Neutrophil (primary cell): ENCODE data around the gene TRIM62.

Source experiments
- H3K27ac ChIP-seq: fragments of 200-600 bp; sonication (generic); 2 replicates; pipeline ENCODE4 v1.5.1; 2016; ENCODE audit warnings: mild to moderate bottlenecking, moderate library complexity
- H3K27me3 ChIP-seq: fragments of 200-600 bp; sonication (generic); 2 replicates; pipeline ENCODE4 v1.6.0; 2016; ENCODE audit warnings: mild to moderate bottlenecking
- H3K36me3 ChIP-seq: fragments of 200-600 bp; sonication (generic); 2 replicates; pipeline ENCODE4 v1.5.1; 2017
- H3K4me1 ChIP-seq, 2 experiments: fragments of 200-600 bp in 1 of 2; sonication (generic) in 1 of 2; 1 replicate in 1 of 2; 2 replicates in 1 of 2; pipeline versions ENCODE4 v1.5.1 to v1.6.1; 2013 to 2016; ENCODE audit warnings: low read depth in 1 of 2, low read length in 1 of 2, mild to moderate bottlenecking in 1 of 2, moderate library complexity in 1 of 2; ENCODE audit not compliant: control insufficient read depth in 1 of 2, insufficient read depth in 1 of 2
- H3K4me3 ChIP-seq, 2 experiments: fragments of 200-600 bp in 1 of 2; sonication (generic) in 1 of 2; 1 replicate in 1 of 2; 2 replicates in 1 of 2; pipeline ENCODE4 v1.5.1; 2013 to 2016; ENCODE audit warnings: low read depth in 1 of 2, low read length in 1 of 2, mild to moderate bottlenecking in 1 of 2, moderate library complexity in 1 of 2
- H3K9me3 ChIP-seq: fragments of 200-600 bp; sonication (generic); 2 replicates; pipeline ENCODE4 v1.5.1; 2016
- CTCF ChIP-seq: fragments of 200-600 bp; sonication (generic); IDR thresholded peaks from 2 replicates; pipeline ENCODE4 v1.5.1; 2016; ENCODE audit warnings: antibody characterized with exemption

TRIM62 gene

DNA sequence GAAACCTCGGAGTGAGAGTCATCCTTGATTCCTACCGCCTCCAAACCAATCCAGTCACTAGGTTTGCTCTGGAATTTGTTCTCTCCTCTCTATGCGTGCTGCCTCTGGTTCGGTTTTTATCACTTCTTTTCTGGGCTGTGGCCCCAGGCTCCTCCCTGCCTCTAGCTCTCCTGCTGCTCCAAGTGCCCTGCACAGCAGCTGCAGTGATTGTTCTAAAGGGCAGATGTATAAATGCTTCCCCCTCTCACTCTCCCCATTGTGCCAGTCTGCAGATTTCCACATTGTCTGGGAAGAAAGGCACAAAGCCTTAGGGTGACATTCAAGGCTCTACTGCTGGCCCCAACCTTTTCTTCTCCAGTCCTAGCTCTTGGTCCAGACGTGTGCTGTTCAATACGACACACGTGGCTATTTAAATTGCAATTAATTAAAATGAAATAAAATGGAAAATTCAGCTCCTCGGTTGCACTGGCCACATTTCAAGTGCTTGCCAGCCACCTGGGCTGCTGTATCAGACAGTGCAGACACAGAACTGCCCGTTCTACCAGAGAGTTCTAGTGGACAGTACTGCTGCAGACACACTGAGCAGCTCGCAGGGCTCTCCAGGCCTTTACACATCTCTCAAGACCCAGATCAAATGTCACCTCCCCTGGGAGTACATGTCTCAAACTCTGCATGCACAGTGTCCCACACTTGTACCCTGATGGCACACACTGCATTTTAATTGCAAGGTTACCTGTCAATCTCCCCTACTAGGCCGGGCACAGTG, 12.4 kb downstream of the TRIM62 start:
- Histone ChIP-seq H3K36me3 (no peaks in the 10 kb centered on the region), H3K27ac (no peak overlapping the region), H3K4me3 (no peak overlapping the region), H3K4me1 (no peaks in the 10 kb centered on the region), H3K27me3 (no peaks in the 10 kb centered on the region), H3K9me3 (no peaks in the 10 kb centered on the region)
- no peak for TF ChIP-seq CTCF

- Histone ChIP-seq H3K36me3 (no peaks in the 10 kb centered on the region), H3K27ac (no peak overlapping the region), H3K9me3 (no peaks in the 10 kb centered on the region), H3K4me1 (no peaks in the 10 kb centered on the region), H3K4me3 (no peak overlapping the region), H3K27me3 (no peaks in the 10 kb centered on the region)
- no peak for TF ChIP-seq CTCF
Measured at GRCh38 chr1:33168556-33169289, 13.1 kb downstream of the TRIM62 start.

GRCh38 chr1:33167650-33168447, 14.0 kb downstream of the TRIM62 start:
- Histone ChIP-seq H3K9me3 (no peaks in the 10 kb centered on the region), H3K36me3 (no peaks in the 10 kb centered on the region), H3K27me3 (no peaks in the 10 kb centered on the region), H3K27ac (no peak overlapping the region), H3K4me3 (no peak overlapping the region), H3K4me1 (no peaks in the 10 kb centered on the region)
- TF ChIP-seq CTCF: no peak

DNA sequence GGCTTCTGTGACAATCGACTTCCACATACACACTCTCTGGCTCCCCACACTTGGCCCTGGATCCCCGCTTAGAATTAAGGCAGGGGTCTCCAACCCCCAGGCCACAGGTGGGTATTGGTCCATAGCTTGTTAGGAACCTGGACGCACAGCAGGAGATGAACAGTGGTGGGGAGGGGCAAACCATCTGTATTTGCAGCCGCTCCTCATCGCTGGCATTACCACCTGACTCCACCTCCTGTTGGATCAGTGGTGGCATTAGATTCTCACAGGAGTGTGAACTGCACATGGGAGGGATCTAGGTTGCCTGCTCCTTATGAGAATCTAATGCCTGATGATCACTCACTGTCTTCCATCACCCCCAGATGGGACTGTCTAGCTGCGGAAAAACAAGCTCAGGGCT, 16.0 kb downstream of the TRIM62 start:
- Histone ChIP-seq H3K36me3 (no peaks in the 10 kb centered on the region), H3K9me3 (no peaks in the 10 kb centered on the region), H3K27me3 (peaks cover 20% of the 10 kb centered on the region), H3K27ac (no peak overlapping the region), H3K4me3 (no peak overlapping the region), H3K4me1 (no peaks in the 10 kb centered on the region)
- TF ChIP-seq CTCF: no peak

DNA sequence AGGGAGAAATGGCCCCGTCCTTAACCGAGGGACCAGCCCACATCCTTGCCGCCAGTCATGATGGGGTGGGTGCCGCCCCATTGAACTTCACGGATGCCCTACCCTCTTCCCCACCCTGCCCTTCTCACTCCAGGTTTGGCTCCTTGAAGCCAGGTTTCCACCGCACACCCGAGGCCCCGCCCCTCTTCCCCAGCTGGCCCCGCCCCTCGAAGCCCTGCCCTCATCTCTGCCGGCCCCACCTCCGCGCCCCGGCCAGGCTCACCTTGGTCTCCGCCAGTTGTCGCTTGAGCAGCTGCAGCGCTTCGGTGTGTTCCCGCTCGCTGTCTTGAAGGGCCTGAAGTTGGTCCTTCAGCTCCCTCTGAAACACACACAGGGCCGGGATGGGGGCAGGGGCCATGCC, 16.6 kb downstream of the TRIM62 start:
- no peaks in the 10 kb centered on the region for H3K4me1 ChIP-seq
- TF ChIP-seq CTCF: no peak
- H3K27me3 ChIP-seq: peaks cover 24% of the 10 kb centered on the region
- H3K4me3 ChIP-seq: no peak overlapping the region
- H3K36me3 ChIP-seq: no peaks in the 10 kb centered on the region
- no peaks in the 10 kb centered on the region for H3K9me3 ChIP-seq
- H3K27ac ChIP-seq: no peak overlapping the region
